ENCODE results near the gene HOXA3.

DNA sequence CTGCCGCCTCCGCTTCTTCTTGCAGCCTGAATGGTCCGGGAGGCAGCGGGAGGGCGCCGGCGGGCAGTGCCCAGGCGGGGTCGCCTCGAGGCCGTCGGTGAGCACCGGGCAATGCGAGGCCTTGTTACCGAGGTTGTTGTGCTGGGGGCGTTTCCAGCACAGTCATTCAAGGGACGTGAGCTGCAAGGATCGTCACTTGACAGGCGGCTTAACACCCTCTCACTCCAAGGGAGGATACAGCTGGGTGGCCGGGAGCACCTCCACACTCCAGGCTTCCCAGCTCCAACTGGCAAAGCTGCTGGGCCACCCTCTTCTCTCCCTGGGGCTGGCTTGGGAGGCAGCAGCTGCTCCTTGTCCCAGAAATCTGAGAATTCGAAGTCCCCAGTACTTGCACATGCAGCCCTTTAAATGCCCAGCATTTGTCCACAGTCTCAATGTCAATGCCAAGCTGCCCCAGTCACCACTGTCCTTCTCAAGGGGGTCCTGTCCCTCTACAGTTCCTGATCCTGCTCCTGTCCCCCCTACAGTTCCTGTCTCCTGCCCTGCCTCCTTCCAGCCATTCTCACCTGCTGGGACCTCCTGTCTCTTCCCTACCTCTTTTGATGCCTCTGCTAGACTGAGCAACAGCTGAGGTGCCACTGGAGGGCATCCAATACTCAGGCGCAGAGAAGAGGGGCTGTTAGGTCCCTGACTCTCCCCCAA is 37.1 kb upstream of the HOXA3 start:
- no peak for TF ChIP-seq CHD2 (IDR thresholded peaks at IDR 0.05; ENCODE audit: borderline replicate concordance, low read depth, low read length)
- TF ChIP-seq MEF2B (IDR thresholded peaks at IDR 0.05; ENCODE audit: partially characterized antibody, poor library complexity, severe bottlenecking) = no peak
- no peak for TF ChIP-seq ZNF207 (IDR thresholded peaks at IDR 0.05; ENCODE audit: borderline replicate concordance)
- TF ChIP-seq, protein P1, sequence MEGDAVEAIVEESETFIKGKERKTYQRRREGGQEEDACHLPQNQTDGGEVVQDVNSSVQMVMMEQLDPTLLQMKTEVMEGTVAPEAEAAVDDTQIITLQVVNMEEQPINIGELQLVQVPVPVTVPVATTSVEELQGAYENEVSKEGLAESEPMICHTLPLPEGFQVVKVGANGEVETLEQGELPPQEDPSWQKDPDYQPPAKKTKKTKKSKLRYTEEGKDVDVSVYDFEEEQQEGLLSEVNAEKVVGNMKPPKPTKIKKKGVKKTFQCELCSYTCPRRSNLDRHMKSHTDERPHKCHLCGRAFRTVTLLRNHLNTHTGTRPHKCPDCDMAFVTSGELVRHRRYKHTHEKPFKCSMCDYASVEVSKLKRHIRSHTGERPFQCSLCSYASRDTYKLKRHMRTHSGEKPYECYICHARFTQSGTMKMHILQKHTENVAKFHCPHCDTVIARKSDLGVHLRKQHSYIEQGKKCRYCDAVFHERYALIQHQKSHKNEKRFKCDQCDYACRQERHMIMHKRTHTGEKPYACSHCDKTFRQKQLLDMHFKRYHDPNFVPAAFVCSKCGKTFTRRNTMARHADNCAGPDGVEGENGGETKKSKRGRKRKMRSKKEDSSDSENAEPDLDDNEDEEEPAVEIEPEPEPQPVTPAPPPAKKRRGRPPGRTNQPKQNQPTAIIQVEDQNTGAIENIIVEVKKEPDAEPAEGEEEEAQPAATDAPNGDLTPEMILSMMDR (IDR thresholded peaks at IDR 0.05 in 2 of 3, conservative IDR thresholded peaks at IDR 0.05 in 1 of 3; ENCODE audit: control insufficient read depth in 2 of 3, extremely low read depth in 1 of 3, insufficient read depth in 1 of 3, low read depth in 3 of 3, low read length in 3 of 3) = no peak
- no peak for TF ChIP-seq HDAC2 (IDR thresholded peaks at IDR 0.05)
- TF ChIP-seq GABPA (IDR thresholded peaks at IDR 0.05; ENCODE audit: low read depth) = no peak
- TF ChIP-seq EP300 (IDR thresholded peaks at IDR 0.05; ENCODE audit: borderline replicate concordance in 1 of 2, control insufficient read depth in 1 of 2, low read depth in 2 of 2, low read length in 2 of 2) = no peak
- TF ChIP-seq, protein P2, sequence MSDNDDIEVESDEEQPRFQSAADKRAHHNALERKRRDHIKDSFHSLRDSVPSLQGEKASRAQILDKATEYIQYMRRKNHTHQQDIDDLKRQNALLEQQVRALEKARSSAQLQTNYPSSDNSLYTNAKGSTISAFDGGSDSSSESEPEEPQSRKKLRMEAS (IDR thresholded peaks at IDR 0.05; ENCODE audit: low read depth, low read length) = no peak
- TF ChIP-seq TAF1 (IDR thresholded peaks at IDR 0.05; ENCODE audit: borderline replicate concordance, low read depth, low read length) = no peak
- no peak for TF ChIP-seq PAX8 (IDR thresholded peaks at IDR 0.05)
- TF ChIP-seq, protein P3, sequence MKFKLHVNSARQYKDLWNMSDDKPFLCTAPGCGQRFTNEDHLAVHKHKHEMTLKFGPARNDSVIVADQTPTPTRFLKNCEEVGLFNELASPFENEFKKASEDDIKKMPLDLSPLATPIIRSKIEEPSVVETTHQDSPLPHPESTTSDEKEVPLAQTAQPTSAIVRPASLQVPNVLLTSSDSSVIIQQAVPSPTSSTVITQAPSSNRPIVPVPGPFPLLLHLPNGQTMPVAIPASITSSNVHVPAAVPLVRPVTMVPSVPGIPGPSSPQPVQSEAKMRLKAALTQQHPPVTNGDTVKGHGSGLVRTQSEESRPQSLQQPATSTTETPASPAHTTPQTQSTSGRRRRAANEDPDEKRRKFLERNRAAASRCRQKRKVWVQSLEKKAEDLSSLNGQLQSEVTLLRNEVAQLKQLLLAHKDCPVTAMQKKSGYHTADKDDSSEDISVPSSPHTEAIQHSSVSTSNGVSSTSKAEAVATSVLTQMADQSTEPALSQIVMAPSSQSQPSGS (IDR thresholded peaks at IDR 0.05; ENCODE audit: low read length) = no peak
- TF ChIP-seq, protein P4, sequence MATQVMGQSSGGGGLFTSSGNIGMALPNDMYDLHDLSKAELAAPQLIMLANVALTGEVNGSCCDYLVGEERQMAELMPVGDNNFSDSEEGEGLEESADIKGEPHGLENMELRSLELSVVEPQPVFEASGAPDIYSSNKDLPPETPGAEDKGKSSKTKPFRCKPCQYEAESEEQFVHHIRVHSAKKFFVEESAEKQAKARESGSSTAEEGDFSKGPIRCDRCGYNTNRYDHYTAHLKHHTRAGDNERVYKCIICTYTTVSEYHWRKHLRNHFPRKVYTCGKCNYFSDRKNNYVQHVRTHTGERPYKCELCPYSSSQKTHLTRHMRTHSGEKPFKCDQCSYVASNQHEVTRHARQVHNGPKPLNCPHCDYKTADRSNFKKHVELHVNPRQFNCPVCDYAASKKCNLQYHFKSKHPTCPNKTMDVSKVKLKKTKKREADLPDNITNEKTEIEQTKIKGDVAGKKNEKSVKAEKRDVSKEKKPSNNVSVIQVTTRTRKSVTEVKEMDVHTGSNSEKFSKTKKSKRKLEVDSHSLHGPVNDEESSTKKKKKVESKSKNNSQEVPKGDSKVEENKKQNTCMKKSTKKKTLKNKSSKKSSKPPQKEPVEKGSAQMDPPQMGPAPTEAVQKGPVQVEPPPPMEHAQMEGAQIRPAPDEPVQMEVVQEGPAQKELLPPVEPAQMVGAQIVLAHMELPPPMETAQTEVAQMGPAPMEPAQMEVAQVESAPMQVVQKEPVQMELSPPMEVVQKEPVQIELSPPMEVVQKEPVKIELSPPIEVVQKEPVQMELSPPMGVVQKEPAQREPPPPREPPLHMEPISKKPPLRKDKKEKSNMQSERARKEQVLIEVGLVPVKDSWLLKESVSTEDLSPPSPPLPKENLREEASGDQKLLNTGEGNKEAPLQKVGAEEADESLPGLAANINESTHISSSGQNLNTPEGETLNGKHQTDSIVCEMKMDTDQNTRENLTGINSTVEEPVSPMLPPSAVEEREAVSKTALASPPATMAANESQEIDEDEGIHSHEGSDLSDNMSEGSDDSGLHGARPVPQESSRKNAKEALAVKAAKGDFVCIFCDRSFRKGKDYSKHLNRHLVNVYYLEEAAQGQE (IDR thresholded peaks at IDR 0.05; ENCODE audit: low read depth, low read length) = no peak
- TF ChIP-seq CEBPB (IDR thresholded peaks at IDR 0.05; ENCODE audit: borderline replicate concordance in 1 of 2, low read depth in 2 of 2, low read length in 2 of 2) = no peak
- TF ChIP-seq ASH2L (IDR thresholded peaks at IDR 0.05; ENCODE audit: borderline replicate concordance, low read depth) = no peak

Data from GM12878 (cell line).